NCI-H2196 (cell line): ENCODE results near the gene DSG2.

Experiments used
- DNase-seq: peaks from one replicate; lab custom pipeline; 2025; ENCODE audit not compliant: unreplicated experiment; lab: John Stamatoyannopoulos, UW

The DSG2 gene

DNA sequence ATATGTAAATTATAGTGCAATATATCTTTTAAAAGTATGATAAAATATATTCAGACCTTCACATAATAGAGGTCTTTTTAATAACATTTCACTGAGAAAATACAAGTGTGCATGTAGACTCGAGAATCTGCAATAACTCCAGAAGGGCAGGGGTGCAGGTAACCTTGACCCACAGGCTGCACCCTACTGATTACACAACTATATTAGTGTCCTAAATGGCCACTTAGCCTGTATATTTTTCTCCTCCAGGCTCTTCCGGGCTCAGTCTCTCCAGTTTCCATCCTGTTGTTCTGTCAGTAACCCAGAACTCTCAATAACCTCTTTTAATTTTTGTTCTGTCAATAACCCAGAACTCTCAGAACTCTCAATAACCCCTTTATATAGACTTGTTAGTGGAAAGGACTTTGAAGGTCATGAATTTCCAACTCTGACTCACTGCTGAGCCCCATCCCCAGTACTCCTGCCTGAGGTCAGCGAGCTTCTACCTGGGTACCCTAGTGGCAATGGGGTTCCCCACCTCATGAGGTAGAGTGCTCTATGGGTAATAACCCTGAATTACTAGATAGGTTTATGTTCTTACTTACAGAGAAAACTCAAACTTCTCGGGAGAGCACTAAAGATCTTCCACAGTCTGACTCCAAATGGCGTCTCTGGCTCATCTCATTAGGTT lies 85.3 kb downstream of the DSG2 start:
- DNase-seq, result no peak

DNA sequence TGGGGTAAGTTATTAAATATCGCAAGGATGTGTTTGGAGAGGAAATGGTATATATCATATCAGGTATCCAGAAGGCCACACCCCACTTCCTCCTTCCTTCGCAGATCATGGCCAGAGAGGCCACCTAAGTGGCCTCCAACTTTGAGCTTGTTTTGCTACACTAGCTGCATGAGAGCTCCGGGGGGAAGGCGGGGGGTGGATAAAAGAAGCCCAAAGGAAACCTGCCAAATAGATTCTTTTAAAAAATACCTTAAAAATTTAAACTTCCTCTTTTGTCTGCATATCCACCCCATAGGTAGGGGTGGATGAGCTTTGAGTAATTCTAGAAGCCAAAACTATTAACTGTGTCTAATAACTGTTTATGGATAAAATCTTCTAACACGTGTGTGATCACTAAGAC lies 88.0 kb downstream of the DSG2 start:
- no peak for DNase-seq

DNA sequence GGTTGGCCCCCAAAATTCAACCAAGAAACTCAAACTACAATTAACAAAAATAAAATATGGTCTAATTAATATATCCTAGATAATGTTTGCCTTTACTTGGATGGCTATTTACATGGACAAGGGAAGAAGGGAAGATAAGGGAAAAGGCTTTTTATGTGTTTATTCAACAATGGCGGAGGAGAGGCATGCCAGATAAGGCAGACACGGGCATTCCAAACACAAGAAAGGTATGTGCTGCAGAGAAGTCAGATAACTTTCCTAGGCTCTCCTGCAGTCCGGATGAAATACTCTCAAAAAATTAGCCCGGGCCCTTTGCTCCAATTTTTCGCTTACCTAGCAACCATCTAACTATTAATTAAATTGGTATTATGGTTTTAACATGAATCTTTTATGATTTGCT lies 88.6 kb downstream of the DSG2 start:
- DNase-seq, result no peak

DNA sequence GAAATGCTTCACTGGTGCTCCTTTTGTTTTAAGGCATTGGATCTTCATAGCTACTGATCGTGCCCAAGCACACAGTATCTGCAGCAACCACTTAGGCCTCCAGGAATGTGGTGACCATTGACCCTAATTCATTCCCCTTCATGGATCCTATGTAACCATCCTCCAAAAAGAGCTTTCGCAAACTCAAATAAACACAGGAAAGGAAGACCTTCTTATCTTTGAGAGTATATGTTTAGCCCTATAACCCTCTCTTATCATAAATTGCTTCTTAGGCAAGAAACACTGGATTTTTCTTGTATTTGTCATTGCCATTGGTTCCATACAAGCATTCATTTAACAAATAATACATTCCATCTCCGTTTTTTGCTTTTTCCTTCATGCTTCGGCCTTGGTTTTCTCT lies 89.6 kb downstream of the DSG2 start:
- DNase-seq, result no peak

DNA sequence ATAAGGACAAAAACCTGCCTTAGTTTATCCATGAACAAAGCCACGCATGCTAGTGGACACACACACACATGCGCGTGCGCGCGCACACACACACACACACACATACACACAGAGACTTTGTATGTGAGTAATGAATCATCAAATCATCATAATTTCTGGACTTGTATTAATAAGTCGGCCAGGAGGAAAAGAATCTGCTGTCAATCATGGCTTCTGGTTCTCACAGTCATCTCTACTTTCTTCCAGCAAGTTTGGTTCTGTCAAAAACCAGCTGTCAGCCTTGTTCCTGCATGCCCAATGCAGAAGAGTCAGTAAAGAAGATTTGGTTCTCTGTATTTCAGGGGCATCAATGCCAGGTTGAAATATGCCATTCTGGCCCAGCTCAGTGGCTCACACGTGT lies 92.6 kb downstream of the DSG2 start:
- no peak for DNase-seq

DNA sequence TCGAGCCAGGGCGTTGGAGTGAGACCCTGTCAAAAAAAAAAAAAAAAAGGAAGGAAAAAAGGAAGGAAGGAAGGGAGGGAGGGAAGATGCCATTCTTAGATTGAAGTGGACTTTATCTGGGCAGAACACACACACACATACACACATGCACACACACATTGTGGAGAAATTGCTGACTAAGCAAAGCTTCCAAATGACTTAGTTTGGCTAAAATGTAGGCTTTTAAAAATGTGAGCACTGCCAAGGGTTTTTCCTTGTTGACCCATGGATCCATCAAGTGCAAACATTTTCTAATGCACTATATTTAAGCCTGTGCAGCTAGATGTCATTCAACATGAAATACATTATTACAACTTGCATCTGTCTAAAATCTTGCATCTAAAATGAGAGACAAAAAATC lies 93.1 kb downstream of the DSG2 start:
- no peak for DNase-seq

DNA sequence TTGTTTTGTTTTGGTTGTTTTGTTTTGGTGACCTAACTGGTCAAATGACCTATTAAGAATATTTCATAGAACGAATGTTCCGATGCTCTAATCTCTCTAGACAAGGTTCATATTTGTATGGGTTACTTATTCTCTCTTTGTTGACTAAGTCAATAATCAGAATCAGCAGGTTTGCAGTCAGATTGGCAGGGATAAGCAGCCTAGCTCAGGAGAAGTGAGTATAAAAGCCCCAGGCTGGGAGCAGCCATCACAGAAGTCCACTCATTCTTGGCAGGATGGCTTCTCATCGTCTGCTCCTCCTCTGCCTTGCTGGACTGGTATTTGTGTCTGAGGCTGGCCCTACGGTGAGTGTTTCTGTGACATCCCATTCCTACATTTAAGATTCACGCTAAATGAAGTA lies 93.7 kb downstream of the DSG2 start, which contains the start of gene TTR:
TSS of gene TTR (plus strand) at position 250 of the 400 bp plus-strand sequence. CDS start at position 276, 26 bp downstream.
- DNase-seq, result no peak

DNA sequence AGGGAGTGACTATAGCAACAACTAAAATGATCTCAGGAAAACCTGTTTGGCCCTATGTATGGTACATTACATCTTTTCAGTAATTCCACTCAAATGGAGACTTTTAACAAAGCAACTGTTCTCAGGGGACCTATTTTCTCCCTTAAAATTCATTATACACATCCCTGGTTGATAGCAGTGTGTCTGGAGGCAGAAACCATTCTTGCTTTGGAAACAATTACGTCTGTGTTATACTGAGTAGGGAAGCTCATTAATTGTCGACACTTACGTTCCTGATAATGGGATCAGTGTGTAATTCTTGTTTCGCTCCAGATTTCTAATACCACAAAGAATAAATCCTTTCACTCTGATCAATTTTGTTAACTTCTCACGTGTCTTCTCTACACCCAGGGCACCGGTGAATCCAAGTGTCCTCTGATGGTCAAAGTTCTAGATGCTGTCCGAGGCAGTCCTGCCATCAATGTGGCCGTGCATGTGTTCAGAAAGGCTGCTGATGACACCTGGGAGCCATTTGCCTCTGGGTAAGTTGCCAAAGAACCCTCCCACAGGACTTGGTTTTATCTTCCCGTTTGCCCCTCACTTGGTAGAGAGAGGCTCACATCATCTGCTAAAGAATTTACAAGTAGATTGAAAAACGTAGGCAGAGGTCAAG lies 94.7 kb downstream of the DSG2 start:
- DNase-seq, result no peak

DNA sequence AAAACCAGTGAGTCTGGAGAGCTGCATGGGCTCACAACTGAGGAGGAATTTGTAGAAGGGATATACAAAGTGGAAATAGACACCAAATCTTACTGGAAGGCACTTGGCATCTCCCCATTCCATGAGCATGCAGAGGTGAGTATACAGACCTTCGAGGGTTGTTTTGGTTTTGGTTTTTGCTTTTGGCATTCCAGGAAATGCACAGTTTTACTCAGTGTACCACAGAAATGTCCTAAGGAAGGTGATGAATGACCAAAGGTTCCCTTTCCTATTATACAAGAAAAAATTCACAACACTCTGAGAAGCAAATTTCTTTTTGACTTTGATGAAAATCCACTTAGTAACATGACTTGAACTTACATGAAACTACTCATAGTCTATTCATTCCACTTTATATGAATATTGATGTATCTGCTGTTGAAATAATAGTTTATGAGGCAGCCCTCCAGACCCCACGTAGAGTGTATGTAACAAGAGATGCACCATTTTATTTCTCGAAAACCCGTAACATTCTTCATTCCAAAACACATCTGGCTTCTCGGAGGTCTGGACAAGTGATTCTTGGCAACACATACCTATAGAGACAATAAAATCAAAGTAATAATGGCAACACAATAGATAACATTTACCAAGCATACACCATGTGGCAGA lies 97.3 kb downstream of the DSG2 start:
- no peak for DNase-seq

DNA sequence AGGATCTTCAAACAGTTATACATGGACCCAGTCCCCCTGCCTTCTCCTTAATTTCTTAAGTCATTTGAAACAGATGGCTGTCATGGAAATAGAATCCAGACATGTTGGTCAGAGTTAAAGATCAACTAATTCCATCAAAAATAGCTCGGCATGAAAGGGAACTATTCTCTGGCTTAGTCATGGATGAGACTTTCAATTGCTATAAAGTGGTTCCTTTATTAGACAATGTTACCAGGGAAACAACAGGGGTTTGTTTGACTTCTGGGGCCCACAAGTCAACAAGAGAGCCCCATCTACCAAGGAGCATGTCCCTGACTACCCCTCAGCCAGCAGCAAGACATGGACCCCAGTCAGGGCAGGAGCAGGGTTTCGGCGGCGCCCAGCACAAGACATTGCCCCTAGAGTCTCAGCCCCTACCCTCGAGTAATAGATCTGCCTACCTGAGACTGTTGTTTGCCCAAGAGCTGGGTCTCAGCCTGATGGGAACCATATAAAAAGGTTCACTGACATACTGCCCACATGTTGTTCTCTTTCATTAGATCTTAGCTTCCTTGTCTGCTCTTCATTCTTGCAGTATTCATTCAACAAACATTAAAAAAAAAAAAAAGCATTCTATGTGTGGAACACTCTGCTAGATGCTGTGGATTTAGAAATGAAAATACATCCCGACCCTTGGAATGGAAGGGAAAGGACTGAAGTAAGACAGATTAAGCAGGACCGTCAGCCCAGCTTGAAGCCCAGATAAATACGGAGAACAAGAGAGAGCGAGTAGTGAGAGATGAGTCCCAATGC lies 98.3 kb downstream of the DSG2 start:
- no peak for DNase-seq

DNA sequence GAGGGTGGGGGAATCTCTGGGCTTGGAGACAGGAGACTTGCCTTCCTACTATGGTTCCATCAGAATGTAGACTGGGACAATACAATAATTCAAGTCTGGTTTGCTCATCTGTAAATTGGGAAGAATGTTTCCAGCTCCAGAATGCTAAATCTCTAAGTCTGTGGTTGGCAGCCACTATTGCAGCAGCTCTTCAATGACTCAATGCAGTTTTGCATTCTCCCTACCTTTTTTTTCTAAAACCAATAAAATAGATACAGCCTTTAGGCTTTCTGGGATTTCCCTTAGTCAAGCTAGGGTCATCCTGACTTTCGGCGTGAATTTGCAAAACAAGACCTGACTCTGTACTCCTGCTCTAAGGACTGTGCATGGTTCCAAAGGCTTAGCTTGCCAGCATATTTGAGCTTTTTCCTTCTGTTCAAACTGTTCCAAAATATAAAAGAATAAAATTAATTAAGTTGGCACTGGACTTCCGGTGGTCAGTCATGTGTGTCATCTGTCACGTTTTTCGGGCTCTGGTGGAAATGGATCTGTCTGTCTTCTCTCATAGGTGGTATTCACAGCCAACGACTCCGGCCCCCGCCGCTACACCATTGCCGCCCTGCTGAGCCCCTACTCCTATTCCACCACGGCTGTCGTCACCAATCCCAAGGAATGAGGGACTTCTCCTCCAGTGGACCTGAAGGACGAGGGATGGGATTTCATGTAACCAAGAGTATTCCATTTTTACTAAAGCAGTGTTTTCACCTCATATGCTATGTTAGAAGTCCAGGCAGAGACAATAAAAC lies 100.2 kb downstream of the DSG2 start:
- DNase-seq, result no peak
